ENCODE data around the gene HMGA1. TPM values are rescaled to one million over a fixed set of nuclear protein-coding genes. Genes with fewer than 3 reads are reported as not detected.

HMGA1 gene
- total RNA-seq, 1 donor from 2014 or later = 33.4 TPM

- peaks cover 1% of the 10 kb centered on the region for H3K36me3 Mint-ChIP-seq (ENCODE audit: low read depth)
- no peak overlapping the region for H3K4me3 Mint-ChIP-seq (ENCODE audit: unreplicated experiment)
- H3K9me3 Mint-ChIP-seq (ENCODE audit: low read depth) = no peaks in the 10 kb centered on the region
- peaks cover 54% of the 10 kb centered on the region for H3K4me1 Mint-ChIP-seq (ENCODE audit: low read depth)
- H3K27me3 Mint-ChIP-seq (ENCODE audit: low read depth) = no peaks in the 10 kb centered on the region
- H3K27ac Mint-ChIP-seq (ENCODE audit: unreplicated experiment) = peak overlapping the region; percentile 41
- TF ChIP-seq CTCF (IDR thresholded peaks at IDR 0.05) = no peak
- DNase-seq (ENCODE audit: low spot score) = peak; percentile 0
These were observed 9.5 kb downstream of the HMGA1 start for GRCh38 chr6:34246249-34246562.

- peak; percentile 75 for TF ChIP-seq CTCF (IDR thresholded peaks at IDR 0.05)
These were observed 10.1 kb downstream of the HMGA1 start for GRCh38 chr6:34246563-34247391.

GRCh38 chr6:34247481-34248197 lies 11.0 kb downstream of the HMGA1 start:
- Mint-ChIP-seq H3K27me3 (ENCODE audit: low read depth) (no peaks in the 10 kb centered on the region), H3K36me3 (ENCODE audit: low read depth) (no peaks in the 10 kb centered on the region), H3K4me3 (ENCODE audit: unreplicated experiment) (peak overlapping the region; percentile 90), H3K27ac (ENCODE audit: unreplicated experiment) (peak overlapping the region; percentile 49), H3K9me3 (ENCODE audit: low read depth) (no peaks in the 10 kb centered on the region), H3K4me1 (ENCODE audit: low read depth) (peaks cover 52% of the 10 kb centered on the region)
- no peak for TF ChIP-seq CTCF (IDR thresholded peaks at IDR 0.05)
- DNase-seq (ENCODE audit: low spot score) = no peak

More at GRCh38 chr6:34246563-34247391, 10.1 kb downstream of the HMGA1 start:
- H3K27ac Mint-ChIP-seq (ENCODE audit: unreplicated experiment) = no peak overlapping the region
- no peaks in the 10 kb centered on the region for H3K36me3 Mint-ChIP-seq (ENCODE audit: low read depth)
- no peaks in the 10 kb centered on the region for H3K9me3 Mint-ChIP-seq (ENCODE audit: low read depth)
- H3K4me1 Mint-ChIP-seq (ENCODE audit: low read depth) = peaks cover 54% of the 10 kb centered on the region
- no peak overlapping the region for H3K4me3 Mint-ChIP-seq (ENCODE audit: unreplicated experiment)
- DNase-seq (ENCODE audit: low spot score) = no peak
- H3K27me3 Mint-ChIP-seq (ENCODE audit: low read depth) = no peaks in the 10 kb centered on the region

GRCh38 chr6:34248198-34248726 lies 11.6 kb downstream of the HMGA1 start:
- Mint-ChIP-seq H3K36me3 (ENCODE audit: low read depth) (no peaks in the 10 kb centered on the region), H3K4me3 (ENCODE audit: unreplicated experiment) (peak overlapping the region; percentile 90), H3K4me1 (ENCODE audit: low read depth) (peaks cover 46% of the 10 kb centered on the region), H3K27me3 (ENCODE audit: low read depth) (no peaks in the 10 kb centered on the region), H3K9me3 (ENCODE audit: low read depth) (no peaks in the 10 kb centered on the region), H3K27ac (ENCODE audit: unreplicated experiment) (peak overlapping the region; percentile 90)
- no peak for DNase-seq (ENCODE audit: low spot score)
- TF ChIP-seq CTCF (IDR thresholded peaks at IDR 0.05) = no peak

- peak within 1 kb of the TSS; percentile 93 for H3K27ac Mint-ChIP-seq (ENCODE audit: unreplicated experiment)
- DNase-seq (ENCODE audit: low spot score) = no peak
- no peaks in the 10 kb centered on the region for H3K36me3 Mint-ChIP-seq (ENCODE audit: low read depth)
- no peaks in the 10 kb centered on the region for H3K27me3 Mint-ChIP-seq (ENCODE audit: low read depth)
- H3K4me1 Mint-ChIP-seq (ENCODE audit: low read depth) = peaks cover 40% of the 10 kb centered on the region
- peak within 1 kb of the TSS; percentile 90 for H3K4me3 Mint-ChIP-seq (ENCODE audit: unreplicated experiment)
- TF ChIP-seq CTCF (IDR thresholded peaks at IDR 0.05) = peak; percentile 98
- no peaks in the 10 kb centered on the region for H3K9me3 Mint-ChIP-seq (ENCODE audit: low read depth)
These were observed 12.2 kb downstream of the HMGA1 start, which contains the start of gene SMIM29 for GRCh38 chr6:34248727-34249468. Gene SMIM29, minus strand, starts transcription at chr6:34249006. Its CDS starts 1,215 bp downstream, at chr6:34247791.

Measured in chondrocyte (in vitro differentiated cells).